PC-3 (cell line): ENCODE results near the gene MYRFL.

Source experiments
- CTCF ChIP-seq: fragments of 300-600 bp; sonication (generic); conservative IDR thresholded peaks from 2 replicates; pipeline ENCODE4 v1.5.1; 2017; ENCODE audit warnings: antibody characterized with exemption, low read depth, mild to moderate bottlenecking, low read length
- EZH2 ChIP-seq: fragments of 300-600 bp; sonication (generic); IDR thresholded peaks from one replicate; pipeline ENCODE4 v1.6.1; 2017; ENCODE audit warnings: antibody characterized with exemption, mild to moderate bottlenecking, low read length; ENCODE audit not compliant: unreplicated experiment
- EZH2phosphoT487 ChIP-seq: fragments of 300-600 bp; sonication (generic); IDR thresholded peaks from 2 replicates; pipeline ENCODE4 v1.6.1; 2018; ENCODE audit warnings: mild to moderate bottlenecking, antibody characterized with exemption, low read length, borderline replicate concordance

DNA sequence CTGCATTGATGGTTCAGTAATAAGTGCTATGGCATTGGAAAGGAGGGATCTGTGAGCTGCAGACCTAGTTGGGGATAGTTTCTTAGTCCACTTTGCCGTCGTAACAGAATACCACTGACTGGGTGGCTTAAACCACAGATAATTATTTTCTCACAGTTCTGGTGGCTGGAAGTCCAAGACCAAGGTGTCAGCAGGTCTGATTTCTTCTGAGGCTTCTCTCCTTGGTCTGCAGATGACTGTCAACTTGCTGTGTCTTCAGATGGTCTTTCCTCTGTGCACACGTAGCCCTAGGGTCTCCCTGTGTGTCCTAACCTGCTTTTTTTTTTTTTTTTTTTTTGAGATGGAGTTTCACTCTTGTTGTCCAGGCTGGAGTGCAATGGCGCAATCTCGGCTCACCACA, 126.1 kb downstream of the MYRFL start:
- TF ChIP-seq CTCF (no peak), EZH2 (no peak), EZH2phosphoT487 (no peak)
